ENCODE results near the gene KBTBD4.
"Not testable (repeated sequence)": the region's sequence is repeated elsewhere in the genome, so short reads cannot be mapped to it uniquely, and the experiment has no call there.

The KBTBD4 gene

GRCh38 chr11:47570651-47571356, 8.0 kb downstream of the KBTBD4 start:
- TF ChIP-seq ZFX (IDR thresholded peaks at IDR 0.05; ENCODE audit: borderline replicate concordance), result no peak
- TF ChIP-seq, protein P1, sequence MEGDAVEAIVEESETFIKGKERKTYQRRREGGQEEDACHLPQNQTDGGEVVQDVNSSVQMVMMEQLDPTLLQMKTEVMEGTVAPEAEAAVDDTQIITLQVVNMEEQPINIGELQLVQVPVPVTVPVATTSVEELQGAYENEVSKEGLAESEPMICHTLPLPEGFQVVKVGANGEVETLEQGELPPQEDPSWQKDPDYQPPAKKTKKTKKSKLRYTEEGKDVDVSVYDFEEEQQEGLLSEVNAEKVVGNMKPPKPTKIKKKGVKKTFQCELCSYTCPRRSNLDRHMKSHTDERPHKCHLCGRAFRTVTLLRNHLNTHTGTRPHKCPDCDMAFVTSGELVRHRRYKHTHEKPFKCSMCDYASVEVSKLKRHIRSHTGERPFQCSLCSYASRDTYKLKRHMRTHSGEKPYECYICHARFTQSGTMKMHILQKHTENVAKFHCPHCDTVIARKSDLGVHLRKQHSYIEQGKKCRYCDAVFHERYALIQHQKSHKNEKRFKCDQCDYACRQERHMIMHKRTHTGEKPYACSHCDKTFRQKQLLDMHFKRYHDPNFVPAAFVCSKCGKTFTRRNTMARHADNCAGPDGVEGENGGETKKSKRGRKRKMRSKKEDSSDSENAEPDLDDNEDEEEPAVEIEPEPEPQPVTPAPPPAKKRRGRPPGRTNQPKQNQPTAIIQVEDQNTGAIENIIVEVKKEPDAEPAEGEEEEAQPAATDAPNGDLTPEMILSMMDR (IDR thresholded peaks at IDR 0.05), result no peak

DNA sequence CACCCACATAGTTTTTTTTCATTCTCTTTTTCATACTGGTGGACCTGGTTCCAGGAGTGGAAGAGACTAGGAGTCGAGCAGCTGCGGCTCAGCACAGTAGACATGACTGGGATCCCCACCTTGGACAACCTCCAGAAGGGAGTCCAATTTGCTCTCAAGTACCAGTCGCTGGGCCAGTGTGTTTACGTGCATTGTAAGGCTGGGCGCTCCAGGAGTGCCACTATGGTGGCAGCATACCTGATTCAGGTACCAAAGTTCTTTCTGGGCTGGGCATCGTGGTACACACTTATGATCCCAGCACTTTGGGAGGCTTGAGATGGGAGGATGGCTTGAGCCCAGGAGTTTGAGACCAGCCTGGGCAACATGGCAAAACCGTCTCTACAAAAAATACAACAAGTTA, 9.1 kb downstream of the KBTBD4 start:
- TF ChIP-seq, protein P1 (IDR thresholded peaks at IDR 0.05), result no peak
- no peak for TF ChIP-seq ZFX (IDR thresholded peaks at IDR 0.05; ENCODE audit: borderline replicate concordance)
- no peak overlapping the region for H3K27ac ChIP-seq

More at GRCh38 chr11:47570651-47571356, 8.0 kb downstream of the KBTBD4 start:
- no peak overlapping the region for H3K27ac ChIP-seq

DNA sequence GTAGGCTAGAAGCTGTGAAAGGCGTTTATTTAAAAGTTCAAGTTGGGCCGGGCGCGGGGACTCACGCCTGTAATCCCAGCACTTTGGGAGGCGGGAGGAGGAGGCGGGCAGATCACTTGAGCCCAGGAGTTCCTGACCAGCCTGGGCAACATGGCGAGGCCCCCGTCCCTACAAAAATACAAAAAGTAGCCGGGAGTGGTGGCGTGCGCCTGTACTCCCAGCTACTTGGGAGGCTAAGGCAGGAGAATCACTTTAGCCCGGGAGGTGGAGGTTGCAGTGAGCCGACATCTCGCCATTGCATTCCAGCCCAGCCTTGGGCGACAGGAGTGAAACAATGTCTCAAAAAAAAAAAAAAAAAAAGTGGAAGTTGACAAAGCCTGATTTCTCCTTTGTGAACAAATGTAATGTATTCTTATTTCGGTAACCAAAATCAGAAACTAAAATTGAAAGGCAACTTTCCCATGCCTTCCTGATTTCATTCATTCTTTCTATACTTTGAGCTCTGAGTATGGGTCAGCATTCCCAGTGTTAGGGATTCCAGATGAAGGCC, 12.5 kb downstream of the KBTBD4 start:
- TF ChIP-seq ZFX (IDR thresholded peaks at IDR 0.05; ENCODE audit: borderline replicate concordance), result no peak
- TF ChIP-seq, protein P1 (IDR thresholded peaks at IDR 0.05), result no peak
- peak overlapping the region; percentile 84 for H3K27ac ChIP-seq

DNA sequence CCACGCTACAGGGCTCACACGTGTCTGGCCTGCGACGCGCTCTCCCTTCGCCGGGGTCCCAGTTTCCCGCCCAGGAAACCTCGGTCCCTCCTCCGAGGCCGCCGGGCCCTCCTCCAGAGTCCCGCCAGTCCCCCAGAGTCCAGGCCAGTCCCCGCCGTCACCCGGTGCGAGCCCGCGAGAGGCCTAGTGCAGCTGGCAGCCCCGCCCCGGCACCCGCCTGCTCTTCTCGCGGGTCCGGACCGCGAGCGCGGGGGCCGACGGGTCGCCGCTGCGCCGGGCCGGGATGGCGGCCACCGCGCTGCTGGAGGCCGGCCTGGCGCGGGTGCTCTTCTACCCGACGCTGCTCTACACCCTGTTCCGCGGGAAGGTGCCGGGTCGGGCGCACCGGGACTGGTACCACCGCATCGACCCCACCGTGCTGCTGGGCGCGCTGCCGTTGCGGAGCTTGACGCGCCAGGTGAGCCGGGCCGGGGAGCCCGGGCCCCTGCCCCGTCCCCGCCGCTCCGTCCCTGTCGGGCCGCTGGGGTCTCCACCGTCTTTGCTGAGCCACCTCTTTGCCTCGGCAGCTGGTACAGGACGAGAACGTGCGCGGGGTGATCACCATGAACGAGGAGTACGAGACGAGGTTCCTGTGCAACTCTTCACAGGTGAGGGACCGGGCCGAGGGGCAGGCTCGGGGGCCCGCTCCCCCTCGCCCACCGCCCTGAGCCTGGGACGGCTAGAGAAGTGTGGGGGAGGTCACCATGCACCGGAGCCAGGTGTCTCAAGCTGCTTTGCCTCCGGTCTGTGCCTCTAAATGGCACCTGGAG, 13.2 kb downstream of the KBTBD4 start, which contains the start of gene PTPMT1:
TSS of gene PTPMT1 (plus strand) at position 260 of the 809 bp plus-strand sequence. CDS start at position 284, 24 bp downstream.
- peak; percentile 45; the same call in 1 of the 2 replicates for TF ChIP-seq ZFX (IDR thresholded peaks at IDR 0.05; ENCODE audit: borderline replicate concordance)
- TF ChIP-seq, protein P1 (IDR thresholded peaks at IDR 0.05), result no peak
- peak within 1 kb of the TSS; percentile 84 for H3K27ac ChIP-seq

- H3K27ac ChIP-seq, result peak overlapping the region; percentile 84
- TF ChIP-seq, protein P1 (IDR thresholded peaks at IDR 0.05), result no peak
- TF ChIP-seq ZFX (IDR thresholded peaks at IDR 0.05; ENCODE audit: borderline replicate concordance), result no peak
Measured at GRCh38 chr11:47564933-47565339, 13.8 kb downstream of the KBTBD4 start.

DNA sequence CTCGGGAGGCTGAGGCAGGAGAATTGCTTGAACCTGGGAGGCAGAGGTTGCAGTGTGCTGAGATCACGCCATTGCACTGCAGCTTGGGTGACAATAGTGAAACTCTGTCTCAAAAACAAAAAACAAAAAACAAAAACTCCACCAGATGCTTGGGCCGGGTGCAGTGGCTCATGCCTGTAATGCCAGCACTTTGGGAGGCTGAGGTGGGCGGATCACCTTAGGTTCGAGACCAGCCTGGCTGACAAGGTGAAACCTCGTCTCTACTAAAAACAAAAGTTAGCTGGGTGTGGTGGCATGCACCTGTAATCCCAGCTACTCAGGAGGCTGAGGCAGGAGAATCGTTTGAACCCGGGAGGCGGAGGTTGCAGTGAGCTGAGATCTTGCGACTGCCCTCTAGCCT, 14.4 kb downstream of the KBTBD4 start:
- peak overlapping the region; percentile 84 for H3K27ac ChIP-seq

GRCh38 chr11:47562393-47562792, 16.4 kb downstream of the KBTBD4 start:
- H3K27ac ChIP-seq, result not testable (repeated sequence)

DNA sequence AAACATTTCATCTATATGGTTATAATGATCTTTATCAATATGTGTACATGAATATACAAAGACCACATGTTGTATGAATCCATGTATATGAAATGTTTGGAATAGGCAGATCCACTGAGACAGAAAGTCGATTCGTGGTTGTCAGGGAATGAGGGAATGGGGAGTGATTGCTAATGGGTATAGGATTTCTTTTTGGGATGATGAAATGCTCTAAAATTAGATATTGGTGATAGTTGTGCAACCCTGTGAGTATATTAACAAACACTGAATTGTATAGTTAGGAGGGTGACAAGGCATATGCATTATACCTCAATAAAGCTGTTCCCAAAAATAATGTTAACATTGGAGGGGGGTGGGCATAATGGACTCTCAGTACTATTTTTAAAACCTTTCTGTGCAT, 18.3 kb downstream of the KBTBD4 start:
- H3K27ac ChIP-seq, result no peak overlapping the region
- TF ChIP-seq, protein P1 (IDR thresholded peaks at IDR 0.05), result no peak
- no peak for TF ChIP-seq ZFX (IDR thresholded peaks at IDR 0.05; ENCODE audit: borderline replicate concordance)

All from 22Rv1 (cell line).